ENCODE results near the gene UXT.
"Not testable (repeated sequence)": the region's sequence is repeated elsewhere in the genome, so short reads cannot be mapped to it uniquely, and the experiment has no call there.

Gene UXT

DNA sequence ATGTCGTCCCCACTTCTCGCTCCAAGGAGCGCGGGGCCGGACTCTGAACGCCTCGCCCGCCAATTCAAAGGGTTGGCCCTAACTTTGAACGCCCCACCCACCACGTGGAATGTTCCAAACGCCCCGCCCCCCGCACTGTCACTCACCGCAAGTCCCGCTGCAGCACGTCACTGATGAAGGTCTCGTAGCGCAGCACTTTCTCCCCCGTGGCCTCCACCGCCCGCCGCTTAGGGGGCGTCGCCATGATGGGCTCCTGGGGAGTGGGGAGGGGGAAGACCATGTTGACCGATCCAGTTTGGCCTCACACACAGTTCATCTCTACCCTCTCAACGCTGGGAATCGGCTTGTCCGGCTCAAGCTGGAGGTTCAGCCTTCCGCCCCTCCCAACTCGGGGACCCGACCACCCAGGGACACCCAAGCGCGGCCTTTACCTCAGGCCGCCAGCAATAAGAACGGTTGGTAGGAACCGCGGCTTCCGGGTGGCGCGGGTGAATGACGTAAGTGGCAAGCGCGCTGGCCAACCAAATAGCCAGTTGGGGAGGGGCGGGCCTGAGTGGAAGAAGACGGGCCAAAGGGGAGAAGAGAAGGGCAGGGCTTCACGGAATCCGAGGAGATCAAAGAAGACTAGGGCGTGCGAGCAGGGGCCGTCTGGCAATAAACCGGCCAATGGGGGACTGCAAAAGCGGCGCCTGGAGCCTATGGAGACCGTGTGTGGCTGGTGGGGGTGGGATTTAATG is at the start of gene UXT:
UXT (minus strand) TSS at position 497 of the 737 bp plus-strand sequence; CDS start at position 244, 253 bp downstream.
- in situ Hi-C loops (cut with HindIII; ENCODE audit: low sequenced_read_pairs) = no loop called here

DNA sequence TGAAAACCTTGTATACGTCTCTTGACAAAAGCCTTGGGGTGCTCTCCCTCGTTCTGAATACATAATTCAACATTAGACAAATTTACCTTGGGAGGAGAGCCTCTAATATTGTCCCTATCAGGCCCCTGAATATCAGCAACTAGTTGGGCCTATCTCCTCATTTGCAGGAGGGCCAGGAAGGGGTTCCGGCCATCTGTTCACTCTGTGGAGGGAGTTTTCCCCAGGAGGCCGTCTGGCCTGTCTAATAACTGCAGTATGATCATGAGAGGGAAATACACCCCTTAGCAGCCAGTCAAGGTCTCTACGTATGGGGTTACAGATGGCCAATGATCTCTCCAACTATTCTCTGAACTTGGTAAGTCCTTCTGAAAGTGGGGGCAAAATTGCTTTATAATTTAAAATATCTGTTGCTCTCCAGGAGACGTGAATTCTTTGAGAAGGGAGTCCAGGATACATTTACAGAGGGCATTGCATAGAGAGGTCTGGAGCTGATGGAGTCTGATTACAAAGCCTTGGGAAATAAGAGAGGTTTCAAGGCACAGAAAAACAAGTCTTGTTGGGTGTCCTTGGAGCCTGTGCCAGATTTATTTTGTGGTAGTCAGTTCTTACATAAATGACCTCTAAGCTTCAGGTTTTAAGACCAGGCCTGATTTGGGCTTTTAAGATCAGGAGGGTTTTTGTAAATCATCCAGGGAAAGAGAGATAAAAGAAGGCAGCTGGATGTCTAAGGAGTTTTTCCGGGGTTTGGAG is 48.2 kb upstream of the UXT start:
- in situ Hi-C loops (cut with HindIII; ENCODE audit: low sequenced_read_pairs) = no loop called here

DNA sequence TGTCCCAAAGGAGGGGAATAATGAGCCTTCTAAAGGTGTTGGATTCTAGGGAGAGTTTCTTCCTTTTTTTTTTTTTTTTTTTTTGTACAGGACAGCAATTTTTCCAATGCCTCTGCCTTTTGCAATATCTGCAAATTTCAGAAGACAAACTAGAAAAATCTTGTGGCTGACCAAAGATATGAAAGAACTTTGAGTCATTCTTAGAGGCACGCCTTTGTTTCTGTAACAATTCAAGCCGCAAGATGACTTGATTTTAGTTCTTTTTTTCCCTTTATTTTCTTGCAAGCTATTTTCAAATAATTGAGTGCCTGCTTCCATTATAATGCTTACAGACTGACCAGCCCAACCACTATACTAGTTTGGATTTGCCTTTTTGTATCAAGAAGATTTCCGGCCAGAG is 47.6 kb upstream of the UXT start:
- in situ Hi-C loops (cut with HindIII; ENCODE audit: low sequenced_read_pairs) = no loop called here

DNA sequence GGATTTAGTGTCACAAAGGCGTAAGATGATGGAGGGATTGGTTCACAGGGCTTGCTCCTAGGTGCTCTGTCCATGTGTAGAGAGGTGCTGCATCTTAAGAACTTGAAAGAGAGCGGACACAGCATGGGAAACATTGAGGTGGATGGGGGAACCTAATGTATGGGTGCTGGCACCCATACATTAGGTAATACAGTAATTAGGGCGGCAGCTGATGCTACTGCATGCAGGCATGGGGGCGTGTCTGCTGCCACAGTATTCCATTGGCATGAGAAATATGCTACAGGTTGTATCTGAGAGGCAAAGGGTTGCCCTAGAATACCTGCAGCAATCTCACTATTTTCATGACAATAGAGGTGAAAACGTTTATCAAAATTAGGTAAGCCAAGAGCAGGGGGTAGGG is 45.8 kb upstream of the UXT start:
- in situ Hi-C loops (cut with HindIII; ENCODE audit: low sequenced_read_pairs) = no loop called here

DNA sequence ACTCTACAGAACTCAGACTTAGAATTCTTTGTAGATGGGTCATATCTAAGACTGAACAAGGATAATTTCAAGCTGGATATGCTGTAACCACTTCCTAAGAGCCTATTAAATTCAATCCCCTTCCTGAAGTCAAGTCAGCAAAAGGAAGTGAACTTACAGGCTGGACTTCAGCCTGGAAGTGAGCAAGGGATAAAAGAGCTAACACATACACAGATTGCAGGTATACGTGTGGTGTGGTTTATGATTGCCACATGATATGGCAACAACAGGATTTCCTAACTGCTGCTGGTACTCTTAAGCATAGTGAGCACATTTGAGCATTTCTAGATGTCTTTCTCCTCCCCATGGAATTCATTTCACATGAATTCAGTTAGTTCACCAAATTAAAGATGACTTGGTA is 38.2 kb upstream of the UXT start:
- in situ Hi-C loops (cut with HindIII; ENCODE audit: low sequenced_read_pairs) = no loop called here

DNA sequence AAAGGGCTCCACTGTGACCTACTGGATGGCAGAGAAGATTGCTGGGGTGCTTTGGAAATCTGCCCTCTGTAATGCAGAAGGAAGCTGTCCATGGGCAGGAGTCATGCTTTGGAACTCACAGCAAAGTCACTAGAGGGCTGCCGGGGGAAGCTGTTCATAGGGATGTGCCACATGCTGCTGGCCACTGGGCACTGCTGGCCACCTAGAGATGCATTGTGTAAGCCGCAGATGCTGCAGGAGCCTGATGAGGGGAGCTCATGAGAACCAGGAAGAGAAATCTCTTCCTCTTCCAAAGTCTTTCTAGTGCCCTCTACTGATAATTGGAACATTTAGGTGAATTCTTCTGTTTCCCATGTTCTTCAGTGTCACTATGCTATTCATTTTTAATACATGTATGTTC is 31.2 kb upstream of the UXT start:
- in situ Hi-C loops (cut with HindIII; ENCODE audit: low sequenced_read_pairs) = no loop called here

- in situ Hi-C loops (cut with HindIII; ENCODE audit: low sequenced_read_pairs) = no loop called here
Measured at GRCh38 chrX:47687263-47687662, 28.3 kb upstream of the UXT start.

GRCh38 chrX:47683829-47684205 is 24.8 kb upstream of the UXT start:
- in situ Hi-C loops (cut with HindIII; ENCODE audit: low sequenced_read_pairs) = no loop called here

- in situ Hi-C loops (cut with HindIII; ENCODE audit: low sequenced_read_pairs) = no loop called here
Measured at GRCh38 chrX:47683184-47683828, 24.3 kb upstream of the UXT start.

DNA sequence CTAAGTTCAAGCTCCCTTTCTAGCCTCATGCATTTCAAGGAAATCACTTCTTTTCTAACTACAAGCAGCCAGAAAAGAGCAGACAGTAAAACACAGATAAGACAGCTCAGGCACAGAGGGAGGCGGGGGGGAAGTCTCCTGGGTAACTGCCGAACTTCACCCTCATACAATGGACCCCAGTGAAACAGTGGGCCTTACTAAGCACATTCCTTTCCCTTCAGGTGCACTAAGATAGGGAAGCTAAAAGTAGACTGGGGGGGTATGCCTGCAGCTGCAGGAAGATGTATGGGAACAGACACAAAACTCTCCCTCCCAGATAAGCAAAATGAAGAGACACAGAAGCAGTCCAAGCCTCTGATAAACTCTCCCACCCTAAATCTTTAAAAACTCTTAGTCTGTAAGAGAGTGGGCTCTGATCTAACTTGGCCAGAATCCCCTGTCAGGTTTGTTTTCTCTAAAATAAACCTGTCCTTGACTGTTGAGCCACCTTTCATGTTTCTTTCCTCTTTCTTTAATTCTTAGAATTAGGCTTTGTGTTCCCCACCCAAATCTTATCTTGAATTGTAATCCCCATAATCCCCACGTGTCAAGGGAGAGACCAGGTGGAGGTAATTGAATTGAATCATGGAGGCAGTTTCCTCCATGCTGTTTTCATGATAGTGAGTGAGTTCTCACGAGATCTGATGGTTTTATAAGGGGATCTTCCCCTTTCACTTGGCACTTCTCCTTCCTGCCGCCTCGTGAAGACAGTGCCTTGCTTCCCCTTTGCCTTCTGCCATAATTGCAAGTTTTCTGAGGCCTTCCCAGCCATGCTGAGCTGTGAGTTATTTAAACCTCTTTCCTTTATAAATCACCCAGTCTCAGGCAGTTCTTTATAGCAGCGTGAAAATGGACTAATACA is 17.2 kb upstream of the UXT start:
- in situ Hi-C loops (cut with HindIII; ENCODE audit: low sequenced_read_pairs) = not testable (repeated sequence)

- in situ Hi-C loops (cut with HindIII; ENCODE audit: low sequenced_read_pairs) = no loop called here
Measured at GRCh38 chrX:47674776-47675175, 15.8 kb upstream of the UXT start.

- in situ Hi-C loops (cut with HindIII; ENCODE audit: low sequenced_read_pairs) = not testable (repeated sequence)
Measured at GRCh38 chrX:47665797-47666196, 6.8 kb upstream of the UXT start.

- in situ Hi-C loops (cut with HindIII; ENCODE audit: low sequenced_read_pairs) = no loop called here
Measured at GRCh38 chrX:47664737-47665136, 5.8 kb upstream of the UXT start.

GRCh38 chrX:47662144-47662657 is 3.2 kb upstream of the UXT start:
- in situ Hi-C loops (cut with HindIII; ENCODE audit: low sequenced_read_pairs) = no loop called here

- in situ Hi-C loops (cut with HindIII; ENCODE audit: low sequenced_read_pairs) = no loop called here
Measured at GRCh38 chrX:47661539-47661938, 2.6 kb upstream of the UXT start.

DNA sequence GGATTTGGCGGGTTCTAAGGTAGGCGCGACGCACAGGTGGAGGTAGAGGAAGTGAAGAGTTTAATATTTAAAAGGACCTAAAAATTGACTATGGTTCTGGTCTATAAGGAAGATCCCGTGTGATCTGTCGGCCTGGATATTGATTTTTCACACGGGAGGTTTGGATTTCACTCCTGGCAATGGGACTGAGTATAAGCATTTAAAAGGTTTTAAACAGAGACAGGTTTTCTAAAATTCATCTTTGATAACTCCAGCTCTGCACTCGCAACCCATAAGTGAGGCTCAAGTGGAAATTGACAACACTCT is 394 bp upstream of the UXT start:
- in situ Hi-C loops (cut with HindIII; ENCODE audit: low sequenced_read_pairs) = no loop called here

DNA sequence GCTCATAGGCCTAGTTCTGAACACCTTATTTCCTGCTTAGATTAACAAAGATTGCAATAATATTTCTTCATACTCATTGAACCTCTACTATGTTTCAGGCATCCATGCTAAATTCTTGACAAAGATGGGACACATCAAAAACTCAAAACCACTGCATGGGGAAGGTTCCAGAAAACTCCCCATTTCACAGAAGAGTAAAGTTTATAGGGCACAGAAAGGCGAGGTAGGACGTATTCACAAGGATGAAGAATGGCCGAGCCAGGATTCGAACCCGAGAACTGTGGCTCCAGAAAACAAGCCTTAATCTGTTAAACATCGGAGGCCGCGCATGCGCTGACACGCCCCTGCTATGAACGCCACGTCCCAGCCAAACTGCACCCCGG is 688 bp downstream of the UXT start:
- in situ Hi-C loops (cut with HindIII; ENCODE audit: low sequenced_read_pairs) = no loop called here

DNA sequence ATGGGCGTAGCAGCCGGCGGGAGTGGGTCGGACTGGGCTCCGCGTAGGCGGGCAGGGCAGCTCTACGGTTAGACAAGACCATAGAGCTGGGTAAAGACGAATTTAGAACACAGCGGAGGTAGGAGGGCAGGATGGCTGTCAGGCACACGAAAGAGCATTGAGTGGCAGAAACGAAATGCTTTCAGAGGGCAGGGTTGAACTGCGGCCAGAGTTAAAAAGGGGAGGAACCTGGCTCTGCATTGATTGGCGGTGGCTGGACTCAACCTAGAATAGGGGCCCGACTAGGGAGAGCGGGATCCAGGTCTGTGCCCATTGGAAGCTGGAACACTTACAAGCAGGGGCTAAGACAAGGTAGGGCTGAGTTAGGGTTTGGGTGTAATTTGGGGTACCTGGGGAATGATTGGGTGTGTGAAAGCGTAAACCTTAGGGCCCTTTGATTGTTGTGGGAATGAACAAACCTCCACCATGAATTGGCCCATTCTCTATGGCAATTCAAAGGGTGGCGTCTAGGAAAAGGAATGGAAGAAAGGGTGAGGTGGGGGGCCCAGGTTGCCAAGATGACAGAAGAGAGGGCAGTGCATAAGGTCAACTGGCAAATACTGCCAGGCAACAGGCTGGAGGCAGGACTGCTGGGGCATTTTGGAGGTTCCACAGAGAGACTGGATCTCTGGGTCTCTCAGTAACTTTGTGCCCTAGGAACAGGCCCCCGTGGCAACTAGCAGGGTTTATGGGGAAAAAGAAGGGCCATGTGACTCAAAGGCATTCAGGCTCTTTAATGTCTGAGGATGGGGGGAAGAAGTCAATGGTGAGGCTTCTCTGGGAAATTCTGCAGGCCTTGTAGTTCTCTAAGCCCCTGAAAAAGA is 7.7 kb downstream of the UXT start:
- in situ Hi-C loops (cut with HindIII; ENCODE audit: low sequenced_read_pairs) = no loop called here

DNA sequence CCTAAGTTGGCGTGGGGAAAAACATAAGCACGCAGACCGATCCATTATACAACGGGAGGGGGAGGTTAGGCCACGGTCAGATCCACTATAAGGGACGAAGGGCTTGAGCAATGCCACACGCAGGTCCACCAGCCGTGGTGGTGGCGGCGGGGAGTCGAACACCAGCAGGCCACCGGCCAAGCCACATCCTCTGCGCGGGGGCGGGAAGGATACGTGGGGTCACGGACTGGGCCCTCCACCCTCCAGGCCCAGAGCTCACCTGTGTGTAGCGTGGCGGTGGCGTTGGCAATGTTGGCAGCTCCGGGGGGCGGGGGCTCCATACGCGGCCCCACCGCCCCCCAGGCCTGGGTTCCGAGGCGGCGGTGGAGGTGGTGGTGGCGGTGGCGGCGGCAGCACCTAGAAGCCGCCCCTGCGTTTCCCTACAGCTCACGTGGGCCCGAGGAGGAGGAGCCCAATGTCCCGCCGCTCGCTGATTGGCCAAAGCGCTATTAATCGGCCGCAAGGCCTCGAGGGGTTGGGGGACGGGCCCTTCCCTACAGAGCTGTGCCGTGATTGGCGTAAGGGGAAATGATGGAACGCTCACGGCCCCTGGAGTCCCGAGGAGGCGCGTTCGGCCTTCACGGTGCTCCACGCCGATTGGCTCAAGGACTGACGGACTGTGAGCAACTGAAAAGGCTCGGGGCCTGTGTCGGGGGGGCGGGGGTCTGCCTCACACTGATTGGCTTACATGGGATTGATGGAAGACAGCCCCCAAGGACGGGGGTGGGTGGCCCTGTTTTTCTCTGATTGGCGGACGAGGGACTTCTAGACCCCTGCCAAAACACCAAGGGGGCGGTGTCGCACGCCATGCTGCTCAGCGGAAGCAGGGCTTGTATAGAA is 8.6 kb downstream of the UXT start, which contains the start of gene ELK1:
ELK1 (minus strand) TSS at position 400 of the 879 bp plus-strand sequence. CDS start 9,122 bp downstream, outside the sequence.
- in situ Hi-C loops (cut with HindIII; ENCODE audit: low sequenced_read_pairs) = no loop called here
